Inflammatory macrophage treated with lipopolysaccharide for 4 hours (primary cell): ENCODE measurements around the gene CST7.
"Not testable (repeated sequence)": the region's sequence is repeated elsewhere in the genome, so short reads cannot be mapped to it uniquely, and the experiment has no call there.

Experiments
- DNase-seq: peaks from one replicate; pipeline ENCODE4 v3.0.0-alpha.2; 2020

The CST7 gene

GRCh38 chr20:24987244-24987643 is 38.2 kb downstream of the CST7 start:
- DNase-seq, result no peak

GRCh38 chr20:24987873-24988835 is 39.1 kb downstream of the CST7 start:
- no peak for DNase-seq

GRCh38 chr20:24989162-24989561 is 40.1 kb downstream of the CST7 start:
- DNase-seq, result no peak

- no peak for DNase-seq
Measured at GRCh38 chr20:24990810-24991252, 41.8 kb downstream of the CST7 start.

- peak; percentile 10 for DNase-seq
Measured at GRCh38 chr20:24991897-24992486, 42.9 kb downstream of the CST7 start.

- peak; percentile 95 for DNase-seq
Measured at GRCh38 chr20:24992487-24993205, 43.6 kb downstream of the CST7 start, which contains the start of gene APMAP. Gene APMAP (minus strand): TSS chr20:24992751. CDS start chr20:24992688, 63 bp downstream.

- peak; percentile 33 for DNase-seq
Measured at GRCh38 chr20:24993337-24994185, 44.5 kb downstream of the CST7 start.

- DNase-seq, result no peak
Measured at GRCh38 chr20:24994186-24994465, 45.1 kb downstream of the CST7 start.

- DNase-seq, result peak; percentile 65
Measured at GRCh38 chr20:24994470-24995368, 45.6 kb downstream of the CST7 start.

- DNase-seq, result no peak
Measured at GRCh38 chr20:24995741-24996448, 46.8 kb downstream of the CST7 start.

- DNase-seq, result no peak
Measured at GRCh38 chr20:24996449-24997377, 47.6 kb downstream of the CST7 start.

- no peak for DNase-seq
Measured at GRCh38 chr20:24998121-24998520, 49.1 kb downstream of the CST7 start.

- no peak for DNase-seq
Measured at GRCh38 chr20:24998631-24999445, 49.8 kb downstream of the CST7 start.

- no peak for DNase-seq
Measured at GRCh38 chr20:24999568-24999967, 50.5 kb downstream of the CST7 start.

GRCh38 chr20:25000268-25000801 is 51.3 kb downstream of the CST7 start:
- no peak for DNase-seq

- not testable (repeated sequence) for DNase-seq
Measured at GRCh38 chr20:25001323-25001722, 52.3 kb downstream of the CST7 start.

- DNase-seq, result no peak
Measured at GRCh38 chr20:25003002-25003401, 53.9 kb downstream of the CST7 start.

GRCh38 chr20:25005220-25005619 is 56.2 kb downstream of the CST7 start:
- no peak for DNase-seq
